ENCODE measurements around the gene IKBKE. TPM values are rescaled to one million over a fixed set of nuclear protein-coding genes. Genes with fewer than 3 reads are reported as not detected.

The IKBKE gene
- total RNA-seq, 1 donor from 2014 or later = 228 TPM

GRCh38 chr1:206537141-206537540 is 66.9 kb downstream of the IKBKE start:
- intact Hi-C loops (cut with micrococcal nuclease) = no loop called here

- intact Hi-C loops (cut with micrococcal nuclease) = no loop called here
Observed at GRCh38 chr1:206538086-206538770, 68.0 kb downstream of the IKBKE start.

- intact Hi-C loops (cut with micrococcal nuclease) = no loop called here
Observed at GRCh38 chr1:206538901-206539640, 68.8 kb downstream of the IKBKE start.

DNA sequence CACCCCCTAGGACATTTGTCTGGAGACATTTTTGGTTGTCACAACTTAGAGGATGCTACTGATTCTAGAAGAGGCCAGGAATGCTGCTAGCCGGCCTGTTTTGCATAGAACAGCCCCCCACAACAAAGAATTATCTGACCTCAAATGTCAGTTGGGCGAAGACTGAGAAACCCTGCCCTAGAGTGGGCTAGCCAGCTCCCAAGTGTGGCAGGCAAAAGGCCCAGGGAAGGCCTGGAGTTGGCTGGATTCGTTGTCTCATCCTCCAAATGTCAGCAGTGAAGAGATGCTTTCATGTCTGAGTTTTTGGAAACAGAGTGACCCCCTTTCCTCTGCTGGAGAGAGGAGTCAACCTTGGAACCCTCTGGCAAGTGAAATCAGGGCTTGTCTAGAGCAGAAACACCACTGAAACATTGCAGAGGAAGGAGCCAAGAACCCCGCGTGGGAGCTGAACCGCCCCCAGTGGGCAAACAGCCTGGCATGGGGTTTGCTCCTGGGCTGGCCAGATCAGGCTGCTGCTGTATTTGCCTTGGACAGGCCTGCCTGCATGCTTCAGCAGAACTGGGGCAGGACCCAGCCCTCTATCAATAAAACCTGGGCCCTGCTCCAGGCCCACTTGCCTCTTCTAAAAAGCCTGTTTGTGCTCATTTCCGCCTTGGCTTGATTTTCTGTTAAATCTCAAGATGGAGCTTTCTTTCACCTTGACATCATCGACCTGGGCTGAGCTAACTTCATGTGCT is 69.9 kb downstream of the IKBKE start:
- intact Hi-C loops (cut with micrococcal nuclease) = no loop called here

DNA sequence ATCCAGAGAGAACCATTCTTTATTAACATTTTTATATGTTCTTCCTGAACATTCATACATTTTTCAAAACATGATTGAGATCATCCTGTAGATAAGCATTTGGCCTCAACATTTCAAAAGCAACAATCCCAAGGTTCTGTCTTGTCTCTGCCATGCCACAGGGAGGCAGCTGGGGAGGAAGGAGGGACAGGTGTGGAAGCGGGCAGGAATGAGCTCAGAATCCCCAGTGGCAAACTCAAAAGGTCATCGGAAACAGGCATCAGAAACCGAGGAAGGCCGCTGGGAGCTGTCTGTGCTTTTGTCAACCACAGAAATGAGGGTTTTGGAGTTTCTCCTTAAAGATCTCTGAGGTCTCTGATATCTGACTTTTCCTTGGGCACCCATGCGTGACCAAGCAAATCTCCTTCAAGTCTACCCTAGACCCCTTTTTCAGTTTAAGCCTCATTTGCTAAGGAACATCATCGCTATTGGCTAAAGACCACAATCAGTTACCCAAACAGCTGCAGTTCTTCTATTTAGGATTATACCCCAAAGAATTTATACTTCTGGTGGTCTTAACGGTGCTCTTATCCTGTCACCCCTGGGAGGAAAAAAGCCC is 71.1 kb downstream of the IKBKE start:
- intact Hi-C loops (cut with micrococcal nuclease) = no loop called here

DNA sequence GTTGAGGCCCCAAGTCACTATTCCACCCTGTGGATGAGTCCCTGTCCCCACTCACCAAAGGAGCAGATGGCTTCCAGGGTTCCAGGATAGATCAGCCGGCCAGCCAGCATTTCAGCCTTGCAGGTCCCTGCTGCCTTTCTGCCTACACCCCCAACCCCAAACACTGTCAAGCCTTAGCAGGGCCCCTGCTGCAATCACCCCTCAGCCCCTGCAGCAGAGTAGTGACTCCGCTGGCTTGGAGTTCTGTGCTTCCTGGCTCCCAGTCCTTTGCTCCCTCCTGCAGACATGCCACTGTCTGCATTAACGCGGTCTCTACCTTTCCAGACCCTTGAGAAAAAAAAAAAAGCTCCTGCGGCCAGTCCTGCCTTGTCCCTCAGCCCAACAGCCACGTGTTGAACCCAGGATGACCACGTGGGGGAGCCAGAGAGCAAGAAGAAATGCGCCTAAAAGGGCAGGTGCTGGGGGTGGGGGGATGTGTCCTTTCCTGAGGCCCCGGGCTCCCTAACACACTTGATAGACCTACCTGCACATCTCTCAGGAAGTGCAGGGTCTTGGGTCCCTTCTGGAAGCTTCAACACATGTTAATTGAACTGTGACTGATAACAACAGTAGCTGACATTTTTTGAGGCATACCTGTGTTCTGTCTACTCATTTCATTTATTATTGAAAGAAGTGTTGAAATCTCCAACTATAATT is 74.4 kb downstream of the IKBKE start:
- intact Hi-C loops (cut with micrococcal nuclease) = loop anchor here (1.0 to 2.0 kb wide), 5 partner anchors 12 to 120 kb away; partner anchors contain the start of gene EIF2D

DNA sequence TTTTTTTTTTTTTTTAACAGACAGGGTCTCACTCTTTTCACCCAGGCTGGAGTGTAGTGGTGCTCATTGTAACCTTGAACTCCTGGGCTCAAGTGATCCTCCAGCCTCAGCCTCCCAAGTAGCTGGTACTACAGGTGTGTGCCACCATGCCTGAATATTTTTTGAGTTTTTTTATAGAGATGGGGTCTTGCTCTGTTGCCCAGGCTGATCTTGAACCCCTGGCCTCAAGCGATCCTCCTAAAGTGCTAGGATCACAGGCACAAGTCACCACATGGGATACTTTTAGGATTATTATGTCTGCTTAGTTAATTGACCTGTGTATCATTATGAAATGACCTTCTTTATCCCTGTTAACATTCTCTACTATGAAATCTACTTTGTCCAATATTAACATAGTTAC is 75.1 kb downstream of the IKBKE start:
- intact Hi-C loops (cut with micrococcal nuclease) = loop anchor here (1.0 to 2.0 kb wide), 5 partner anchors 11 to 119 kb away; partner anchors contain the start of gene EIF2D

Other genes with a start within 250 kb of the IKBKE start
- 248 and 252 TPM in 2 replicates for gene RASSF5, start 37.1 kb downstream of the IKBKE start, total RNA-seq
- gene EIF2D, start 142.0 kb downstream of the IKBKE start, total RNA-seq = 49.3 and 49.5 TPM in 2 replicates
- 11.2 and 13.6 TPM in 2 replicates for gene DYRK3, start 165.1 kb downstream of the IKBKE start, total RNA-seq
- 98.5 and 100 TPM in 2 replicates for gene MAPKAPK2, start 214.4 kb downstream of the IKBKE start, total RNA-seq

Data from T-helper 1 cell treated with Interleukin-12 subunit alpha and Interleukin-12 subunit beta and Interleukin-4 antibody, amounts not matched to agents 30 ng/mL and 1 ng/mL, for 36 hours (primary cell).